HepG2 (cell line): ENCODE data around the gene GLRX5. TPM values are rescaled to one million over a fixed set of nuclear protein-coding genes. Genes with fewer than 3 reads are reported as not detected.

Experiments
- ATAC-seq: fragments of 200-7000 bp; cut with Tn5 transposase; 3 replicates; pipeline ENCODE4 v1.9.1; 2020; ENCODE audit warnings: mild to moderate bottlenecking, moderate library complexity
- BruUV-seq: library from RNA; stranded (reverse); fragments of 400-500 nt; replicated peaks from 2 replicates; lab custom pipeline; 2021; lab: Mats Ljungman, UMichigan
- CTCF ChIA-PET: fragments of 300-600 bp; formaldehyde crosslinking; extraction: SDS; loops from one replicate; lab custom pipeline; 2021; ENCODE audit warnings: low total read pairs, inconsistent platforms, low intra/inter-chr PET ratio; lab: Yijun Ruan, JAX
- POLR2A ChIA-PET: fragments of 350-600 bp; sonication (Branson Sonifier 250); formaldehyde crosslinking; loops from one replicate; lab custom pipeline; 2020; ENCODE audit warnings: antibody characterized with exemption, inconsistent platforms; lab: Yijun Ruan, JAX
- DNase-seq: peaks from one replicate; pipeline ENCODE4 v3.0.0-alpha.2; 2015; ENCODE audit warnings: low spot score
- FAIRE-seq: peaks from 3 replicates; lab custom pipeline; 2011; peaks lifted over from hg19 to GRCh38; lab: Jason Lieb, UNC
- H2AFZ ChIP-seq: one replicate; pipeline ENCODE4 v1.6.1; 2011; ENCODE audit warnings: low read length, inconsistent platforms
- H3K27ac ChIP-seq: fragments of 300-600 bp; 3 replicates; pipeline ENCODE4 v1.8.0; 2011; ENCODE audit warnings: mixed run types, mild to moderate bottlenecking, mixed read lengths, low read length, inconsistent platforms; ENCODE audit not compliant: insufficient read depth; ENCODE audit errors: extremely low read length
- H3K27me3 ChIP-seq, 2 experiments: fragments of 200-600 bp in 1 of 2; 2 replicates in 1 of 2; 3 replicates in 1 of 2; pipeline versions ENCODE4 v1.6.0 to v1.8.0; 2011; ENCODE audit warnings: low read length in 2 of 2, mild to moderate bottlenecking in 2 of 2, moderate library complexity in 2 of 2, inconsistent platforms in 1 of 2; ENCODE audit not compliant: insufficient read depth in 2 of 2, control insufficient read depth in 1 of 2
- H3K36me3 ChIP-seq, 2 experiments: fragments of 200-600 bp in 1 of 2; replicated peaks in 1 of 2; 2 replicates in 1 of 2; 3 replicates in 1 of 2; pipeline versions ENCODE4 v1.5.1 to v1.8.0; 2011; ENCODE audit warnings: low read length in 2 of 2, inconsistent platforms in 1 of 2; ENCODE audit not compliant: insufficient read depth in 2 of 2, control insufficient read depth in 1 of 2
- H3K4me1 ChIP-seq: 2 replicates; pipeline ENCODE4 v1.5.1; 2012; ENCODE audit warnings: low read length, inconsistent platforms; ENCODE audit not compliant: insufficient read depth
- H3K4me2 ChIP-seq: 2 replicates; pipeline ENCODE4 v1.6.0; 2011; ENCODE audit warnings: low read depth, low read length, inconsistent platforms
- H3K4me3 ChIP-seq, 3 experiments: fragments of 200-600 bp in 1 of 3; sonication (generic), shearing (Covaris generic) in 1 of 3; replicated peaks in 1 of 3; 2 replicates each; pipeline ENCODE4 v1.5.1; 2011 to 2016; ENCODE audit warnings: low read length in 3 of 3, inconsistent platforms in 2 of 3, low read depth in 2 of 3, mild to moderate bottlenecking in 2 of 3, control low read depth in 1 of 3, mixed read lengths in 1 of 3; ENCODE audit not compliant: insufficient read depth in 1 of 3
- H3K79me2 ChIP-seq: one replicate; pipeline ENCODE4 v1.6.1; 2011; ENCODE audit warnings: low read length, inconsistent platforms; ENCODE audit not compliant: insufficient read depth
- H3K9ac ChIP-seq: 2 replicates; pipeline ENCODE4 v1.6.0; 2011; ENCODE audit warnings: mild to moderate bottlenecking, low read depth, low read length, inconsistent platforms; ENCODE audit not compliant: insufficient read depth
- H3K9me3 ChIP-seq: 2 replicates; pipeline ENCODE4 v1.5.1; 2012; ENCODE audit warnings: mild to moderate bottlenecking, low read length
- H4K20me1 ChIP-seq: 2 replicates; pipeline ENCODE4 v1.6.0; 2011; ENCODE audit warnings: inconsistent platforms, mild to moderate bottlenecking, low read length, moderate library complexity; ENCODE audit not compliant: insufficient read depth
- ASH2L ChIP-seq: fragments of 300-600, 200-600 bp; sonication (generic); IDR thresholded peaks from 2 replicates; pipeline ENCODE4 v1.7.0; 2017; ENCODE audit warnings: low read depth, mild to moderate bottlenecking, moderate library complexity, mixed read lengths, low read length; ENCODE audit not compliant: insufficient read length
- FOXC1 ChIP-seq: sonication (generic); formaldehyde crosslinking; IDR thresholded peaks from 2 replicates; pipeline ENCODE4 v1.8.0; 2022; ENCODE audit warnings: mild to moderate bottlenecking, missing genetic modification reagents, borderline replicate concordance
- NONO ChIP-seq, 2 experiments: fragments of 450-650 bp in 1 of 2; sonication (generic) in 1 of 2; formaldehyde crosslinking in 1 of 2; IDR thresholded peaks in 1 of 2; conservative IDR thresholded peaks in 1 of 2; 2 replicates each; pipeline versions ENCODE4 v1.6.1 to v1.8.0; 2017 to 2022; ENCODE audit warnings: mild to moderate bottlenecking in 1 of 2, missing genetic modification reagents in 1 of 2, moderate library complexity in 1 of 2
- NR2C2 ChIP-seq: sonication (generic); formaldehyde crosslinking; IDR thresholded peaks from 2 replicates; pipeline ENCODE4 v1.4.0; 2020; ENCODE audit warnings: missing genetic modification reagents, mild to moderate bottlenecking, moderate library complexity, borderline replicate concordance
- ZBTB8A ChIP-seq: sonication (generic); formaldehyde crosslinking; IDR thresholded peaks from 2 replicates; pipeline ENCODE4 v1.4.0; 2020; ENCODE audit warnings: mild to moderate bottlenecking, low read depth, missing genetic modification reagents, borderline replicate concordance
- ZNF737 ChIP-seq: sonication (generic); formaldehyde crosslinking; IDR thresholded peaks from 2 replicates; pipeline ENCODE4 v1.5.0; 2020; ENCODE audit warnings: missing genetic modification reagents, mild to moderate bottlenecking, borderline replicate concordance
- ZNF850 ChIP-seq: sonication (generic); formaldehyde crosslinking; conservative IDR thresholded peaks from 2 replicates; pipeline ENCODE4 v1.9.0; 2021; ENCODE audit warnings: mild to moderate bottlenecking, missing genetic modification reagents
- ZSCAN22 ChIP-seq: sonication (generic); formaldehyde crosslinking; IDR thresholded peaks from 2 replicates; pipeline ENCODE4 v1.4.0; 2020; ENCODE audit warnings: mild to moderate bottlenecking, missing genetic modification reagents
- WGBS: methylation state at CpG from one replicate; pipeline ENCODE4 v1.1.6; 2017; ENCODE audit warnings: low lambda C conversion rate; 5-methylcytosine and 5-hydroxymethylcytosine counted together
- in situ Hi-C: cut with HindIII; loops from 2 replicates; pipeline ENCODE4 v1.10.0; 2017; ENCODE audit warnings: low pct_unique_long_range_greater_than_20kb; ENCODE audit not compliant: extremely low pct_ligation_motif_present
- intact Hi-C: fragments of 100-400 bp; cut with micrococcal nuclease; formaldehyde crosslinking; loops from one replicate; pipeline ENCODE4 v1.10.0; 2022; ENCODE audit not compliant: unreplicated experiment
- polyA plus RNA-seq, 8 experiments: library from polyadenylated mRNA; depleted of rRNA in 3 of 8; stranded (reverse) in 7 of 8; unstranded in 1 of 8; fragments of >200 nt; fragmentation: Illumina TruSeq in 4 of 8; extraction: Trizol in 4 of 8; gene quantifications; 2 replicates each; pipeline versions ENCODE4 v1.2.1 to v1.2.3, GENCODE V29; 2011 to 2016; ENCODE audit warnings: low read depth in 4 of 8, missing spikeins in 1 of 8, mixed read lengths in 1 of 8; ENCODE audit not compliant: insufficient read depth in 1 of 8
- total RNA-seq, 5 experiments: library from RNA; depleted of rRNA; stranded (reverse); fragments of >200 nt; fragmentation: Illumina TruSeq; extraction: Trizol; gene quantifications; 2 replicates each; pipeline ENCODE4 v1.2.3, GENCODE V29; 2016; ENCODE audit warnings: low read depth in 1 of 5
- TF ChIP-seq, protein P1 (sequence below): IDR thresholded peaks from 2 replicates; pipeline ENCODE4 v1.6.1; 2016; ENCODE audit warnings: missing biosample characterization, missing genetic modification reagents, low read depth
- TF ChIP-seq, protein P2 (sequence below): sonication (generic); formaldehyde crosslinking; conservative IDR thresholded peaks from 2 replicates; pipeline ENCODE4 v1.4.0; 2020; ENCODE audit warnings: missing genetic modification reagents
- TF ChIP-seq, protein P3 (sequence below): sonication (generic); formaldehyde crosslinking; IDR thresholded peaks from 2 replicates; pipeline ENCODE4 v1.4.0; 2020; ENCODE audit warnings: mild to moderate bottlenecking, missing genetic modification reagents
- TF ChIP-seq, protein P4 (sequence below): sonication (generic); formaldehyde crosslinking; IDR thresholded peaks from 2 replicates; pipeline ENCODE4 v1.5.1; 2020; ENCODE audit warnings: mild to moderate bottlenecking, missing genetic modification reagents, borderline replicate concordance

The GLRX5 gene
- total and polyA plus RNA-seq, 2 of the 13 experiments (the other 11 are each of a cell fraction or from before 2014, with no cell fraction given), result 122 to 146 TPM

DNA sequence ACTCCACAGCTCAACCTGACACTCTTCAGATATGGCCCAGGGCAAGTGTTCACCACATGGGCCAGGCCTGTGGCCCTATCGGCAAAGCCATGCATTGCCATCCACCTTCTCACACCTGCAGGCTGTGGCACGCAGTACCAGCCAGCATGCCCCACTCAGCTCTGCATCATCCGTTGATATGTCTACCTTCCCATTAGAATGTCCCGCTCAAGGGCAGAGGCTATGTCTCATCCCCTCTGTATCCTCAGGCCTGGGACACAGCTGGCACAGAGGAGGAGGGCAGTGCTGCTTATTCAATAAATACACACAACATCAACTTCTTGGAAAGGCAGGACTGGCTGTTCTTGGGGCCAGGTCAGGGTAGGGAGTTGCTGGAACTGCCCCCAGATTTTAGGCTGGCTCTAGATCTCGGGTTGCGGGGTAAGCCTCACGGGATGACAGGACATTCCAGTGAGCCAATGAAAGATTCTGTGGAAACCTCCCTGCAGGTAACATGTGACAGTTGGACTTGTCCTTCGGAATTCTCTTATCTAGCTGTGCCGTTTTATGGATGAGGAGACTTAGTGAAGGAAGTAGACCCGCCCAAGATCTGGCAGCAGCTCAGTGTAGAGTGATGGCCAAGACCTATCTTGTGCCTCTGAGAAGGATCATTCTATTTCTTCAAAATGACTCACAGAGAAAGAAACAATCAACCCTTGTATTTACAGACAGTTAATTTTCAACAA lies 44.0 kb upstream of the GLRX5 start:
- Histone ChIP-seq H3K79me2 (peaks cover 4% of the 10 kb centered on the region), H3K4me3 (no peak overlapping the region), H3K9ac (no peak overlapping the region), H2AFZ (no peak overlapping the region), H3K36me3 (no peaks in the 10 kb centered on the region), H3K9me3 (no peaks in the 10 kb centered on the region), H3K27ac (peak overlapping the region; percentile 16), H4K20me1 (no peaks in the 10 kb centered on the region), H3K4me2 (no peak overlapping the region), H3K4me1 (peaks cover 48% of the 10 kb centered on the region), H3K27me3 (no peaks in the 10 kb centered on the region)
- intact Hi-C loops (no loop called here), in situ Hi-C loops (no loop called here)
- FAIRE-seq, result no peak
- ATAC-seq, result no peak; the same call in 2 of the 3 replicates
- no TSS peak for BruUV-seq
- WGBS, result 98% methylated on average over 10 of the region's 10 CpGs
- ChIA-PET POLR2A (interaction anchor here (0.7 to 1.1 kb wide), 2 partner anchors 32 to 38 kb away, joined by 3 to 4 read pairs; no protein-coding TSS in a partner anchor), CTCF (no interaction called here)
- DNase-seq, result no peak
- TF ChIP-seq ASH2L (no peak), ZNF737 (CRISPR knock-in tag) (no peak), ZNF850 (CRISPR knock-in tag) (no peak), NR2C2 (CRISPR knock-in tag) (no peak), FOXC1 (CRISPR knock-in tag) (no peak), NONO (IDR thresholded peaks at IDR 0.05) (no peak), NONO (CRISPR knock-in tag; conservative IDR thresholded peaks at IDR 0.05) (no peak), ZBTB8A (CRISPR knock-in tag) (no peak), ZSCAN22 (CRISPR knock-in tag) (no peak)
- TF ChIP-seq, protein P1, sequence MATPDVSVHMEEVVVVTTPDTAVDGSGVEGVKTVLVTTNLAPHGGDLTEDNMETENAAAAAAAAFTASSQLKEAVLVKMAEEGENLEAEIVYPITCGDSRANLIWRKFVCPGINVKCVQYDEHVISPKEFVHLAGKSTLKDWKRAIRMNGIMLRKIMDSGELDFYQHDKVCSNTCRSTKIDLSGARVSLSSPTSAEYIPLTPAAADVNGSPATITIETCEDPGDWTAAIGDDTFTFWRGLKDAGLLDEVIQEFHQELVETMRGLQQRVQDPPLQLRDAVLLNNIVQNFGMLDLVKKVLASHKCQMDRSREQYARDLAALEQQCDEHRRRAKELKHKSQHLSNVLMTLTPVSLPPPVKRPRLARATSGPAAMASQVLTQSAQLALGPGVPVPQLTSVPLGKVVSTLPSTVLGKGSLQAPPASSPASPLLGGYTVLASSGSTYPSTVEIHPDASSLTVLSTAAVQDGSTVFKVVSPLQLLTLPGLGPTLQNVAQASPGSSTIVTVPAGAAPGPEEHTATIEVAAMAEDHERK, result no peak
- TF ChIP-seq, protein P2, sequence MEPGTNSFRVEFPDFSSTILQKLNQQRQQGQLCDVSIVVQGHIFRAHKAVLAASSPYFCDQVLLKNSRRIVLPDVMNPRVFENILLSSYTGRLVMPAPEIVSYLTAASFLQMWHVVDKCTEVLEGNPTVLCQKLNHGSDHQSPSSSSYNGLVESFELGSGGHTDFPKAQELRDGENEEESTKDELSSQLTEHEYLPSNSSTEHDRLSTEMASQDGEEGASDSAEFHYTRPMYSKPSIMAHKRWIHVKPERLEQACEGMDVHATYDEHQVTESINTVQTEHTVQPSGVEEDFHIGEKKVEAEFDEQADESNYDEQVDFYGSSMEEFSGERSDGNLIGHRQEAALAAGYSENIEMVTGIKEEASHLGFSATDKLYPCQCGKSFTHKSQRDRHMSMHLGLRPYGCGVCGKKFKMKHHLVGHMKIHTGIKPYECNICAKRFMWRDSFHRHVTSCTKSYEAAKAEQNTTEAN, result no peak
- TF ChIP-seq, protein P3, sequence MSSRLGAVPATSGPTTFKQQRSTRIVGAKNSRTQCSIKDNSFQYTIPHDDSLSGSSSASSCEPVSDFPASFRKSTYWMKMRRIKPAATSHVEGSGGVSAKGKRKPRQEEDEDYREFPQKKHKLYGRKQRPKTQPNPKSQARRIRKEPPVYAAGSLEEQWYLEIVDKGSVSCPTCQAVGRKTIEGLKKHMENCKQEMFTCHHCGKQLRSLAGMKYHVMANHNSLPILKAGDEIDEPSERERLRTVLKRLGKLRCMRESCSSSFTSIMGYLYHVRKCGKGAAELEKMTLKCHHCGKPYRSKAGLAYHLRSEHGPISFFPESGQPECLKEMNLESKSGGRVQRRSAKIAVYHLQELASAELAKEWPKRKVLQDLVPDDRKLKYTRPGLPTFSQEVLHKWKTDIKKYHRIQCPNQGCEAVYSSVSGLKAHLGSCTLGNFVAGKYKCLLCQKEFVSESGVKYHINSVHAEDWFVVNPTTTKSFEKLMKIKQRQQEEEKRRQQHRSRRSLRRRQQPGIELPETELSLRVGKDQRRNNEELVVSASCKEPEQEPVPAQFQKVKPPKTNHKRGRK (CRISPR knock-in tag), result no peak
- TF ChIP-seq, protein P4, sequence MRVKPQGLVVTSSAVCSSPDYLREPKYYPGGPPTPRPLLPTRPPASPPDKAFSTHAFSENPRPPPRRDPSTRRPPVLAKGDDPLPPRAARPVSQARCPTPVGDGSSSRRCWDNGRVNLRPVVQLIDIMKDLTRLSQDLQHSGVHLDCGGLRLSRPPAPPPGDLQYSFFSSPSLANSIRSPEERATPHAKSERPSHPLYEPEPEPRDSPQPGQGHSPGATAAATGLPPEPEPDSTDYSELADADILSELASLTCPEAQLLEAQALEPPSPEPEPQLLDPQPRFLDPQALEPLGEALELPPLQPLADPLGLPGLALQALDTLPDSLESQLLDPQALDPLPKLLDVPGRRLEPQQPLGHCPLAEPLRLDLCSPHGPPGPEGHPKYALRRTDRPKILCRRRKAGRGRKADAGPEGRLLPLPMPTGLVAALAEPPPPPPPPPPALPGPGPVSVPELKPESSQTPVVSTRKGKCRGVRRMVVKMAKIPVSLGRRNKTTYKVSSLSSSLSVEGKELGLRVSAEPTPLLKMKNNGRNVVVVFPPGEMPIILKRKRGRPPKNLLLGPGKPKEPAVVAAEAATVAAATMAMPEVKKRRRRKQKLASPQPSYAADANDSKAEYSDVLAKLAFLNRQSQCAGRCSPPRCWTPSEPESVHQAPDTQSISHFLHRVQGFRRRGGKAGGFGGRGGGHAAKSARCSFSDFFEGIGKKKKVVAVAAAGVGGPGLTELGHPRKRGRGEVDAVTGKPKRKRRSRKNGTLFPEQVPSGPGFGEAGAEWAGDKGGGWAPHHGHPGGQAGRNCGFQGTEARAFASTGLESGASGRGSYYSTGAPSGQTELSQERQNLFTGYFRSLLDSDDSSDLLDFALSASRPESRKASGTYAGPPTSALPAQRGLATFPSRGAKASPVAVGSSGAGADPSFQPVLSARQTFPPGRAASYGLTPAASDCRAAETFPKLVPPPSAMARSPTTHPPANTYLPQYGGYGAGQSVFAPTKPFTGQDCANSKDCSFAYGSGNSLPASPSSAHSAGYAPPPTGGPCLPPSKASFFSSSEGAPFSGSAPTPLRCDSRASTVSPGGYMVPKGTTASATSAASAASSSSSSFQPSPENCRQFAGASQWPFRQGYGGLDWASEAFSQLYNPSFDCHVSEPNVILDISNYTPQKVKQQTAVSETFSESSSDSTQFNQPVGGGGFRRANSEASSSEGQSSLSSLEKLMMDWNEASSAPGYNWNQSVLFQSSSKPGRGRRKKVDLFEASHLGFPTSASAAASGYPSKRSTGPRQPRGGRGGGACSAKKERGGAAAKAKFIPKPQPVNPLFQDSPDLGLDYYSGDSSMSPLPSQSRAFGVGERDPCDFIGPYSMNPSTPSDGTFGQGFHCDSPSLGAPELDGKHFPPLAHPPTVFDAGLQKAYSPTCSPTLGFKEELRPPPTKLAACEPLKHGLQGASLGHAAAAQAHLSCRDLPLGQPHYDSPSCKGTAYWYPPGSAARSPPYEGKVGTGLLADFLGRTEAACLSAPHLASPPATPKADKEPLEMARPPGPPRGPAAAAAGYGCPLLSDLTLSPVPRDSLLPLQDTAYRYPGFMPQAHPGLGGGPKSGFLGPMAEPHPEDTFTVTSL (CRISPR knock-in tag), result no peak
